Fibroblast of lung (primary cell): Measurements from ENCODE around the gene ATP1A3. TPM values are rescaled to one million over a fixed set of nuclear protein-coding genes. Genes with fewer than 3 reads are reported as not detected.

Experiments used
- DNase-seq, 2 donors: peaks; one replicate each; pipeline versions ENCODE4 v3.0.0 to v3.0.0-alpha.2; 2010; ENCODE audit warnings: low read depth in 2 of 2
- H2AFZ ChIP-seq: 2 replicates; pipeline ENCODE4 v1.5.1; 2012; ENCODE audit warnings: low read length, control low read depth, inconsistent platforms
- H3K27ac ChIP-seq: 2 replicates; pipeline ENCODE4 v1.5.1; 2011; ENCODE audit warnings: low read length, control low read depth; ENCODE audit not compliant: insufficient read depth
- H3K27me3 ChIP-seq: 2 replicates; pipeline ENCODE4 v1.5.1; 2011; ENCODE audit warnings: mild to moderate bottlenecking, low read length; ENCODE audit not compliant: control insufficient read depth, insufficient read depth
- H3K36me3 ChIP-seq: 2 replicates; pipeline ENCODE4 v1.5.1; 2011; ENCODE audit warnings: low read length; ENCODE audit not compliant: control insufficient read depth, insufficient read depth
- H3K4me1 ChIP-seq: 2 replicates; pipeline ENCODE4 v1.5.1; 2011; ENCODE audit warnings: low read length; ENCODE audit not compliant: control insufficient read depth, insufficient read depth; ENCODE audit errors: extremely low read depth
- H3K4me2 ChIP-seq: 2 replicates; pipeline ENCODE4 v1.5.1; 2011; ENCODE audit warnings: low read length, control low read depth; ENCODE audit not compliant: insufficient read depth; ENCODE audit errors: extremely low read depth
- H3K4me3 ChIP-seq, 4 experiments: fragments of 200-600 bp in 1 of 4; sonication (generic) in 1 of 4; replicated peaks in 1 of 4; 2 replicates each; pipeline ENCODE4 v1.5.1; 2011 to 2016; ENCODE audit warnings: low read length in 4 of 4, low read depth in 3 of 4, mild to moderate bottlenecking in 3 of 4, control low read depth in 2 of 4, inconsistent platforms in 1 of 4, mixed read lengths in 1 of 4; ENCODE audit not compliant: insufficient read depth in 1 of 4; ENCODE audit errors: control extremely low read depth in 1 of 4
- H3K79me2 ChIP-seq: 2 replicates; pipeline ENCODE4 v1.5.1; 2012; ENCODE audit warnings: mild to moderate bottlenecking, low read length, inconsistent platforms; ENCODE audit not compliant: control insufficient read depth, insufficient read depth
- H3K9ac ChIP-seq: 2 replicates; pipeline ENCODE4 v1.5.1; 2011; ENCODE audit warnings: mild to moderate bottlenecking, low read length, control low read depth; ENCODE audit not compliant: insufficient read depth
- H3K9me3 ChIP-seq: 2 replicates; pipeline ENCODE4 v1.5.1; 2012; ENCODE audit warnings: low read depth, low read length; ENCODE audit not compliant: control insufficient read depth, insufficient read depth
- H4K20me1 ChIP-seq: 2 replicates; pipeline ENCODE4 v1.5.1; 2011; ENCODE audit warnings: low read length; ENCODE audit not compliant: control insufficient read depth, insufficient read depth; ENCODE audit errors: extremely low read depth
- CTCF ChIP-seq, 2 donors: IDR thresholded peaks in 1 of 2; conservative IDR thresholded peaks in 1 of 2; 1 replicate in 1 of 2; 2 replicates in 1 of 2; pipeline ENCODE4 v1.5.1; 2011 to 2012; ENCODE audit warnings: low read length in 2 of 2, control low read depth in 1 of 2, inconsistent platforms in 1 of 2, low read depth in 1 of 2, mild to moderate bottlenecking in 1 of 2
- EZH2 ChIP-seq: IDR thresholded peaks from 2 replicates; pipeline ENCODE4 v1.5.1; 2012; ENCODE audit warnings: low read length, control low read depth, mild to moderate bottlenecking; ENCODE audit errors: missing control alignments
- polyA plus RNA-seq, 2 donors: library from polyadenylated mRNA; depleted of rRNA in 1 of 2; stranded (reverse) in 1 of 2; unstranded in 1 of 2; fragments of >200 nt; gene quantifications; 2 replicates each; pipeline ENCODE4 v1.2.1, GENCODE V29; 2011 to 2012; ENCODE audit warnings: missing spikeins in 1 of 2
- total RNA-seq: library from RNA; depleted of rRNA; stranded (reverse); fragments of >200 nt; gene quantifications from 2 replicates; pipeline ENCODE4 v1.2.1, GENCODE V29; 2014

ATP1A3 gene
- total and polyA plus RNA-seq, 2 donors (not counting 1 experiment from before 2014, with no cell fraction given): 0.17 TPM; not detected in 1

GRCh38 chr19:42010245-42011126 is 16.5 kb upstream of the ATP1A3 start:
- no peak for TF ChIP-seq EZH2
- TF ChIP-seq CTCF (conservative IDR thresholded peaks at IDR 0.05 in 1 of 2, IDR thresholded peaks at IDR 0.05 in 1 of 2; ENCODE audit: low read depth in 1 of 2, low read length in 2 of 2): no peak
- H4K20me1 ChIP-seq: no peaks in the 10 kb centered on the region
- H3K9me3 ChIP-seq: no peaks in the 10 kb centered on the region
- peak in 1 of 2 donors; percentile 81 for DNase-seq
- no peaks in the 10 kb centered on the region for H3K36me3 ChIP-seq
- H3K4me1 ChIP-seq: no peaks in the 10 kb centered on the region
- no peaks in the 10 kb centered on the region for H3K79me2 ChIP-seq
- H3K27ac ChIP-seq: no peak overlapping the region
- no peaks in the 10 kb centered on the region for H3K27me3 ChIP-seq
- H3K4me2 ChIP-seq: no peak overlapping the region
- no peak overlapping the region for H2AFZ ChIP-seq
- H3K4me3 ChIP-seq: no peak overlapping the region
- no peak overlapping the region for H3K9ac ChIP-seq

GRCh38 chr19:42006569-42006968 is 12.5 kb upstream of the ATP1A3 start:
- Histone ChIP-seq H3K4me1 (no peaks in the 10 kb centered on the region), H4K20me1 (no peaks in the 10 kb centered on the region), H3K4me3 (no peak overlapping the region), H3K36me3 (no peaks in the 10 kb centered on the region), H3K9ac (no peak overlapping the region), H3K79me2 (no peaks in the 10 kb centered on the region), H3K27ac (no peak overlapping the region), H3K9me3 (no peaks in the 10 kb centered on the region), H2AFZ (no peak overlapping the region), H3K27me3 (peaks cover 4% of the 10 kb centered on the region), H3K4me2 (no peak overlapping the region)
- no peak for DNase-seq
- TF ChIP-seq CTCF (conservative IDR thresholded peaks at IDR 0.05 in 1 of 2, IDR thresholded peaks at IDR 0.05 in 1 of 2; ENCODE audit: low read depth in 1 of 2, low read length in 2 of 2): no peak
- TF ChIP-seq EZH2: no peak

DNA sequence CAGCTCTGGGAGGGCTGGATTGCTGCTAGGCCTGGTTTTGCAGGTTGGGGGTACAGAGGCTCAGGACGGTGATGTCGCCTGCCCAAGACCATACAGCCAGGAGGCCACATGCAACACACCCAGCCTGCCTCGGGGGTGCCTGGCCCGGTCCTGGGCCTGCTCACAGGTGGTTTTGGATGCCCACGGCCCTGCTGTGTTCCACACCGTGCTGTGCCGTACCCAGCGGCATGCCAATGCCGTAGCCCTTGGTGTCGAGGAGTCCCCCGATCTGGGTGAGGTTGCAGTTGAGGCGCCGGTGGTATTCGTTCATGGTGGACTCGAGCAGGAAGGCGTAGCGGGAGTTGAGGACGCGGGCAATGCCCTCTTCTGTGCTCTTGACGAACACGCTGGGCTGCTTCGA is 11.5 kb upstream of the ATP1A3 start:
- H3K4me1 ChIP-seq: no peaks in the 10 kb centered on the region
- no peak overlapping the region for H2AFZ ChIP-seq
- H3K9me3 ChIP-seq: no peaks in the 10 kb centered on the region
- H3K4me2 ChIP-seq: no peak overlapping the region
- TF ChIP-seq CTCF (conservative IDR thresholded peaks at IDR 0.05 in 1 of 2, IDR thresholded peaks at IDR 0.05 in 1 of 2; ENCODE audit: low read depth in 1 of 2, low read length in 2 of 2): no peak
- no peak for TF ChIP-seq EZH2
- H4K20me1 ChIP-seq: no peaks in the 10 kb centered on the region
- no peaks in the 10 kb centered on the region for H3K36me3 ChIP-seq
- no peak overlapping the region for H3K9ac ChIP-seq
- no peaks in the 10 kb centered on the region for H3K79me2 ChIP-seq
- DNase-seq: no peak
- H3K27ac ChIP-seq: no peak overlapping the region
- peaks cover 9% of the 10 kb centered on the region for H3K27me3 ChIP-seq
- no peak overlapping the region for H3K4me3 ChIP-seq
